HL-60 (cell line): ENCODE measurements around the gene GLI3.

Source experiments
- DNase-seq, 2 experiments: peaks; one replicate each; pipeline ENCODE4 v3.0.0-alpha.2; 2010 to 2020; ENCODE audit warnings: low read depth in 1 of 2, low spot score in 1 of 2
- H3K27ac ChIP-seq: fragments of 250-450 bp; sonication (Bioruptor Pico); replicated peaks from 2 replicates; pipeline ENCODE4 v1.5.1; 2020; ENCODE audit warnings: mild to moderate bottlenecking, moderate library complexity
- H3K27me3 ChIP-seq: fragments of 250-450 bp; sonication (Bioruptor Pico); 2 replicates; pipeline ENCODE4 v1.5.1; 2021; ENCODE audit warnings: mild to moderate bottlenecking, moderate library complexity; ENCODE audit not compliant: insufficient read depth, poor library complexity, severe bottlenecking
- H3K4me3 ChIP-seq: replicated peaks from 2 replicates; pipeline ENCODE4 v1.5.1; 2011; ENCODE audit warnings: mild to moderate bottlenecking, control low read depth, low read length; ENCODE audit not compliant: insufficient read depth
- GABPA ChIP-seq: IDR thresholded peaks from 2 replicates; pipeline ENCODE4 v1.6.1; 2012; ENCODE audit warnings: low read depth
- POLR2AphosphoS5 ChIP-seq: IDR thresholded peaks from 2 replicates; pipeline ENCODE4 v1.6.1; 2012; ENCODE audit warnings: low read depth
- SPI1 ChIP-seq: IDR thresholded peaks from 2 replicates; pipeline ENCODE4 v1.6.1; 2012; ENCODE audit warnings: low read depth, mild to moderate bottlenecking, borderline replicate concordance
- TF ChIP-seq, protein P1 (sequence below): IDR thresholded peaks from one replicate; pipeline ENCODE4 v1.5.1; 2011; ENCODE audit warnings: low read length, control low read depth, inconsistent platforms; ENCODE audit not compliant: insufficient read depth
- TF ChIP-seq, protein P2 (sequence below): IDR thresholded peaks from 2 replicates; pipeline ENCODE4 v1.6.1; 2012; ENCODE audit warnings: low read depth; ENCODE audit not compliant: insufficient replicate concordance

The GLI3 gene

DNA sequence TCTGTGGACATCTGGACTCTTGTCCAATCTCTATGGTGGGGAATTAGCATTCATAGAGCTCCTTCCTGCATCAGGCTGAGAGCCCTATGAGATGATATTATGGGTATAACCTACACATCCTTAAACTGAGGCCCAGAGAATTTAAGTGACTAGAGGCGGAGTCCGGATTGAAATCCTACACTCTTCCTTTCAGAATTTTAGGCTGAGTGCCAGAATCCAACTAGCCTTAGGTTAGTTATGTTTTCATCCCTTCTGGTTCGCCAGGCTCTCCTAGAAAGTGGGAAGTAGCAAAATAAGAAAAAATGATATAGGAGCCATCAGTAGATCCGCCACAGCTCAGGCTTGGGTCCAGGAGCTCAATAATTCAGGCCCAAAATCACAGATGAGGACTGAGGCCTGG, 212.5 kb downstream of the GLI3 start:
- Histone ChIP-seq H3K4me3 (no peak overlapping the region), H3K27ac (no peak overlapping the region), H3K27me3 (peaks cover 8% of the 10 kb centered on the region)
- TF ChIP-seq GABPA, result no peak
- TF ChIP-seq SPI1, result no peak
- TF ChIP-seq, protein P1, sequence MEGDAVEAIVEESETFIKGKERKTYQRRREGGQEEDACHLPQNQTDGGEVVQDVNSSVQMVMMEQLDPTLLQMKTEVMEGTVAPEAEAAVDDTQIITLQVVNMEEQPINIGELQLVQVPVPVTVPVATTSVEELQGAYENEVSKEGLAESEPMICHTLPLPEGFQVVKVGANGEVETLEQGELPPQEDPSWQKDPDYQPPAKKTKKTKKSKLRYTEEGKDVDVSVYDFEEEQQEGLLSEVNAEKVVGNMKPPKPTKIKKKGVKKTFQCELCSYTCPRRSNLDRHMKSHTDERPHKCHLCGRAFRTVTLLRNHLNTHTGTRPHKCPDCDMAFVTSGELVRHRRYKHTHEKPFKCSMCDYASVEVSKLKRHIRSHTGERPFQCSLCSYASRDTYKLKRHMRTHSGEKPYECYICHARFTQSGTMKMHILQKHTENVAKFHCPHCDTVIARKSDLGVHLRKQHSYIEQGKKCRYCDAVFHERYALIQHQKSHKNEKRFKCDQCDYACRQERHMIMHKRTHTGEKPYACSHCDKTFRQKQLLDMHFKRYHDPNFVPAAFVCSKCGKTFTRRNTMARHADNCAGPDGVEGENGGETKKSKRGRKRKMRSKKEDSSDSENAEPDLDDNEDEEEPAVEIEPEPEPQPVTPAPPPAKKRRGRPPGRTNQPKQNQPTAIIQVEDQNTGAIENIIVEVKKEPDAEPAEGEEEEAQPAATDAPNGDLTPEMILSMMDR, result no peak
- TF ChIP-seq, protein P2, sequence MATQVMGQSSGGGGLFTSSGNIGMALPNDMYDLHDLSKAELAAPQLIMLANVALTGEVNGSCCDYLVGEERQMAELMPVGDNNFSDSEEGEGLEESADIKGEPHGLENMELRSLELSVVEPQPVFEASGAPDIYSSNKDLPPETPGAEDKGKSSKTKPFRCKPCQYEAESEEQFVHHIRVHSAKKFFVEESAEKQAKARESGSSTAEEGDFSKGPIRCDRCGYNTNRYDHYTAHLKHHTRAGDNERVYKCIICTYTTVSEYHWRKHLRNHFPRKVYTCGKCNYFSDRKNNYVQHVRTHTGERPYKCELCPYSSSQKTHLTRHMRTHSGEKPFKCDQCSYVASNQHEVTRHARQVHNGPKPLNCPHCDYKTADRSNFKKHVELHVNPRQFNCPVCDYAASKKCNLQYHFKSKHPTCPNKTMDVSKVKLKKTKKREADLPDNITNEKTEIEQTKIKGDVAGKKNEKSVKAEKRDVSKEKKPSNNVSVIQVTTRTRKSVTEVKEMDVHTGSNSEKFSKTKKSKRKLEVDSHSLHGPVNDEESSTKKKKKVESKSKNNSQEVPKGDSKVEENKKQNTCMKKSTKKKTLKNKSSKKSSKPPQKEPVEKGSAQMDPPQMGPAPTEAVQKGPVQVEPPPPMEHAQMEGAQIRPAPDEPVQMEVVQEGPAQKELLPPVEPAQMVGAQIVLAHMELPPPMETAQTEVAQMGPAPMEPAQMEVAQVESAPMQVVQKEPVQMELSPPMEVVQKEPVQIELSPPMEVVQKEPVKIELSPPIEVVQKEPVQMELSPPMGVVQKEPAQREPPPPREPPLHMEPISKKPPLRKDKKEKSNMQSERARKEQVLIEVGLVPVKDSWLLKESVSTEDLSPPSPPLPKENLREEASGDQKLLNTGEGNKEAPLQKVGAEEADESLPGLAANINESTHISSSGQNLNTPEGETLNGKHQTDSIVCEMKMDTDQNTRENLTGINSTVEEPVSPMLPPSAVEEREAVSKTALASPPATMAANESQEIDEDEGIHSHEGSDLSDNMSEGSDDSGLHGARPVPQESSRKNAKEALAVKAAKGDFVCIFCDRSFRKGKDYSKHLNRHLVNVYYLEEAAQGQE, result no peak
- no peak for TF ChIP-seq POLR2AphosphoS5
- DNase-seq, result no peak

DNA sequence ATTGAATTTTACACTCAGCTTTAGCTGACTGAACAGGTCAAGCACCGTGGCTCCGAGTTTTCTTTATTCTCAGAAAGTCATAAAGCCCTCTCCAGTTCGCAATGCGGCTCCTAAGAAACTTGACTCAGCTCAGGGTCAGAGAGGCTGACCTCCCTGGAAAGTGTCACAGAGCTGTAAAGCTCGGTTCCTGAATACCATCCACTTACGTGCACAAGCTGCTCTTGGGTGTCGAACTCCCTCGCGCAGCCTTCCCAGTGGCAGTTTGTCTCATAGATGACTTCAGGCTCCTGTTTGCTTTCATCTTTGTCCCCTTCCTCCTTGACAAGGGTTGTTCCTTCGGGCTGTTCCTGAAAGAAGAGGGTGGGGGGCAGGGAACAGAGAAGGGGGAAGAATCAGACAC, 213.7 kb downstream of the GLI3 start:
- Histone ChIP-seq H3K27me3 (peaks cover 8% of the 10 kb centered on the region), H3K27ac (no peak overlapping the region), H3K4me3 (no peak overlapping the region)
- TF ChIP-seq SPI1, result no peak
- no peak for TF ChIP-seq POLR2AphosphoS5
- TF ChIP-seq, protein P2, result no peak
- no peak for DNase-seq

DNA sequence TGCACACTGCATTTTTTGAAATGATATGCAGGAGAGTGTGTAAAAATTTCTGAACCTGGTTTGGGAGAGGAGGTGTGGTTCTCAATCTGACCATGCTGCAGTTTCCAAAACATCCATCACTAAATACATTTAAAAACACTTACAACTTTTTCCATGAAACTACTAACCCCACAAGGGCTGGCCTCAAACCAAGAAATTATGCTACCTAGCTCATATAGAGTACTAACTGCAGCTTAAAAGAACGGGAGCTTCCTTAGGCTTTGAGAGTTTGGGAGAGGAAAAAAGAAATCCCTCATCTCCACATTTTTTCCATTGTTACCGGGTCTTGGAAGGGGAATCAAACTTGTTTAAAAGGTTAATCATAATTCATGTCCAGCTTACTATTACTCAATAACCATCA, 214.2 kb downstream of the GLI3 start:
- DNase-seq, result no peak
- TF ChIP-seq, protein P1, result no peak
- no peak for TF ChIP-seq SPI1
- TF ChIP-seq POLR2AphosphoS5, result no peak
- TF ChIP-seq GABPA, result no peak
- TF ChIP-seq, protein P2, result no peak
- no peak overlapping the region for H3K27ac ChIP-seq
- no peak overlapping the region for H3K4me3 ChIP-seq
- peaks cover 8% of the 10 kb centered on the region for H3K27me3 ChIP-seq

DNA sequence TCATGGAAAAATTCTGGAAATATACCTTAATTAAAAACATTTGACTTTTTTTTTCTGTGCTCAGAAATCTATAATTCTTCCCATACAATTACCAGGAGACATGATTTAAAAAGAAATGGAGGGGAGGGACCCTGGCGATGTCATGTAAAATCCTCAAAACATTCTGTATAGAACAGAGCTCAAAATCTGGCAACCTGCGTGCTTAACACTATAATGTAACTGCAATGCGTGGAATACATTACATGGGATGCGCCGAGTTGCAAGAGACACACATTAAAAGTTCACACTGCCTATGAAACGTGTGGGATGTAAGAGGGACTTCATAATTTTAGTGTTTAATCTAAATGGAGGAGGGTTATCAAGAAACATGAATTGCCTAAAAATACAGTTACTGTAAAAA, 215.0 kb downstream of the GLI3 start:
- DNase-seq, result no peak
- no peak overlapping the region for H3K4me3 ChIP-seq
- peaks cover 4% of the 10 kb centered on the region for H3K27me3 ChIP-seq
- TF ChIP-seq POLR2AphosphoS5 (no peak), SPI1 (no peak), GABPA (no peak)
- TF ChIP-seq, protein P1, result no peak
- TF ChIP-seq, protein P2, result no peak
- H3K27ac ChIP-seq, result no peak overlapping the region
